Stimulated activated CD4-positive, alpha-beta T cell treated with anti-CD3 and anti-CD28 coated beads, Interleukin-15, amount 100 ng/mL, for 48 hours (primary cell): Measurements from ENCODE around the gene PPP4R3C.
"Not testable (repeated sequence)": the region's sequence is repeated elsewhere in the genome, so short reads cannot be mapped to it uniquely, and the experiment has no call there.

Experiments
- DNase-seq, 2 donors: peaks; one replicate each; pipeline ENCODE4 v3.0.0-alpha.2; 2020; ENCODE audit warnings: low read depth in 2 of 2

PPP4R3C gene

DNA sequence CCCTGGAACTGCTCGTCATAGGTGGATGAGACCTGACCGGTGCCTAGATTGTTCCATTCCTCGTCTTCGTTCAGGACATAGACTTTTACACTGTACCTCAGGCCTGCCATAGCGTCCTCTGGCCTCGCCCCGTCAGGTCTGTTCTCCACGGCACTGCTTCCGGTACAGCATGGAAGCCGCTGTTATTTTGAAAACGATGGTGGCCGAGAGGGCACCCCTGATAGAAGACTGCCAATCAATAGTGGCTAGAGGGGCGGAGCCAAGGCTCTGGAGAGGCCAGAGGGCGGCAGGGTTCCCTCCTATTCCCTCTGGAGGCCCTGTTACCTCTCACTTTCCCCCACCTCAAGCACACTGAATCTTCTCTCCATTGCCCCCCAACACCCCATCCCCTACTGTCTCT lies at the start of gene PPP4R3C:
TSS of gene PPP4R3C (minus strand) at position 155 of the 400 bp plus-strand sequence. CDS start at position 110, 45 bp downstream.
- DNase-seq, result no peak

DNA sequence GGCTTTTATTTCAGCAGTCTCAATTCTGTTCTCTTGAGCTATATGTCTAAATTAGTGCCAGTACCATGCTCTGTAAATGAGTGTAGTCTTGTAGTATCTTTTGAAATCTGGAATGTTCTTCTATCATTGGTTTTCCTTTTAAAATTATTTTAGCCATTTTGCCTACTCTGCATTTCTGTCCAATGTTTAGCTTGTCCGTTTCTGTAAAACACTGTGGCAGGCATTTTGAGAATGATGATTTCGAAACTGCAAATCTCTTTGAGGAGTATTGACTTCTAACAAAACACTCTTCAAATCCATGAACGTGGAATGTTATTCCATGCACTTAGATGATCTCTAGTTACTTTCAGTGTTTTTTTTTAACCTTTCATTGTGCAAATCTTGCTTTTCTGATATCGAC lies 28.3 kb upstream of the PPP4R3C start:
- no peak for DNase-seq

DNA sequence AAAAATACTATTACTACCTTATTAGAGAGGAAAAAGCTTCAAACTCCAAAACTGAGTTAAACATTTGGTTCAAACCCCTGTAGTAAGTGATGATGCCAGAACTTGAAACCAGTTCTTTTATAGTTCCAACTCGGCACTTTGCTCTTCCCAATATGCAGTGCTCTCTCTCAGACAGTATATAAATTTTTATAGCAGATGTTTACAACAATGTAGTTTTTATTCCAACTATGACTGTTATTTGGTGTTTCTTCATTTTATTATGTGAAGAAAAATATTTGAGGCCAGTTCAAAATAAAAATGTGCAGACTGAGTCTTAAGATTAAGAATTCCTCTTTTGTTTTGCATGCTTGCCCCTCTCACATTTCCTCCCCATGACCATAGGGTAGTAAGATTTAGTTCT lies 2.9 kb upstream of the PPP4R3C start:
- no peak for DNase-seq

DNA sequence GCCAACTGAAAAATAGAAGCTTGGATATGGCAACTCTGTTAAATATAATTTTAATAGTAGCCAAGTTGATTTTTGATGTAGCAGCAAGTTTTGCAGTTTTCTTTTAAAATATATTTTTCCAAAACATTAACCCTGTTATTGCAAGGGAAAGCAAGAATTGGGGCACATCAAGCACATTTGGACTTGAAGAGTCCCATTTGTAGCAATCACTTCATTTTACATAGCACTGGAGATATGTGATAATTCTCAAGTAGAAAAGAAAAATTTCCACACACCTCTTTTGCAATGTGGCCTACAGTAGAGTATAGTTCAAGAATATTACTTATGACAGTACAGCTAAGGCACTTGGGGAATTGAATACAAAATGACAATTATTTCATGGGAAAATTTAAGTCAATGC lies 1.9 kb upstream of the PPP4R3C start:
- DNase-seq, result no peak

DNA sequence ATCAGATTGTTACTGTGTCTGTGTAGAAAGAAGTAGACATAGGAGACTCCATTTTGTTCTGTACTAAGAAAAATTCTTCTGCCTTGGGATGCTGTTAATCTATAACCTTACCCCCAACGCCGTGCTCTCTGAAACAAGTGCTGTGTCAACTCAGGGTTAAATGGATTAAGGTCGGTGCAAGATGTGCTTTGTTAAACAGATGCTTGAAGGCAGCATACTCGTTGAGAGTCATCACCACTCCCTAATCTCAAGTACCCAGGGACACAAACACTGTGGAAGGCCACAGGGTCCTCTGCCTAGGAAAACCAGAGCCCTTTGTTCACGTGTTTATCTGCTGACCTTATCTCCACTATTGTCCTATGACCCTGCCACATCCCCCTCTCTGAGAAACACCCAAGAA lies 4.0 kb downstream of the PPP4R3C start:
- not testable (repeated sequence) for DNase-seq

DNA sequence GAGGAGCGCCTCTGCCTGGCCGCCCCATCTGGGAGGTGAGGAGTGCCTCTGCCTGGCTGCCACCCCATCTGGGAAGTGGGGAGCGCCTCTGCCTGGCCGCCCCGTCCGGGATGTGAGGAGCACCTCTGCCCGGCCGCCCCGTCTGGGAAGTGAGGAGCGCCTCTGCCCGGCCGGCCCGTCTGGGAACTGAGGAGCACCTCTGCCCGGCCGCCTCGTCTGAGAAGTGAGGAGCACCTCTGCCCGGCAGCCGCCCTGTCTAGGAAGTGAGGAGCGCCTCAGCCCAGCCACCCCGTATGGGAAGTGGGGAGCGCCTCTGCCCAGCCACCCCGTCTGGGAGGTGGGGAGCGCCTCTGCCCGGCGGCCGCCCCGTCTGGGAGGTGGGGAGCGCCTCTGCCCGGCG lies 4.6 kb downstream of the PPP4R3C start:
- not testable (repeated sequence) for DNase-seq

DNA sequence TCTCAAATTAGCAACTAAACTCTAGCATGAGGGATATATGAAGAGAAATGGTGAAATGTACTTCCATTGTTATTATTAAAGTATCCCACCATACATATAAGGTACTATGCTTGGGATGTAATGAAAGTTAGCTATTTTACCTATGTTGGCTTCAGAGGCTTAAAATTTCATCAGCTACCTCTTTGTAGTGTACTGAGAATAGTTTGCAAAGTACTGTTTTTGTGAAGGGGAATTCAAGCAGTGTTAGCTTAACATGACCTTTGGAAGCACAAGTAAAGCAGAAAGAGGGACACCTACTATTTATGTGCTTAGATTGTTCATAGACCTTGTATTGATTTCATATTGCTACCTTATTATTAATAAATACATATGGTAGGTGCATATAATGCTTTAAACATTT lies 11.8 kb downstream of the PPP4R3C start:
- DNase-seq, result no peak

DNA sequence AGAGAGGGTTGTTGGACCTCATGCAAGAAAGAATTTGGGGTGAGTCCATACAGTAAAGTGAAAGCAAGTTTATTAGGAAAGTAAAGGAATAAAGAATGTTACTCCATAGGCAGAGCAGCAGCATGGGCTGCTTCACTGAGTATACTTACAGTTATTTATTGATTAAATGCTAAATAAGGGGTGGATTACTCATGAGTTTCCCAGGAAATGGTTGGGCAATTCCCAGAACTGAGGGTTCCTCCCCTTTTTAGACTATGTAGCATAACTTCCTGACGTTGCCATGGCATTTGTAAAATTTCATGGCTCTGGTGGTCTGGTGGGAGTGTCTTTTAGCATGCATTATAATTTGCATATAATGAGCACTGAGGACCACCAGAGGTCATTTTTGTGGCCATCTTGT lies 16.7 kb downstream of the PPP4R3C start:
- DNase-seq, result no peak

DNA sequence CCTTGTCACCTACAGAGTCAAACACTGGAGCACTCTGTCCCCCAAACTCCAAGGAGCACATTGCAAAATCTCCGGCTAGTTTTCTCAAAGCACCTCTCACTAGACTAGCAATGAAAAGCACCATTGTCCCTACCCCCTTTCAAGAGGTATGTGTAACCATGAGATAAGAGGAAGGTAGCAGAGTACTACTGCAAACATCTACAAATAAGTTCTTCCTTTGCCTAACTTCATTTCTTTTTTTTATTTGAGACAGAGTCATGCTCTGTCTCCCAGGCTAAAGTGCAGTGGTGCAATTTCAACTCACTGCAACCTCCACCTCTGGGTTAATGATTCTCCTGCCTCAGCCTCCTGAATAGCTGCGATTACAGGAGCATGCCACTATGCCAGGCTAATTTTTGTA lies 17.7 kb downstream of the PPP4R3C start:
- DNase-seq, result no peak

DNA sequence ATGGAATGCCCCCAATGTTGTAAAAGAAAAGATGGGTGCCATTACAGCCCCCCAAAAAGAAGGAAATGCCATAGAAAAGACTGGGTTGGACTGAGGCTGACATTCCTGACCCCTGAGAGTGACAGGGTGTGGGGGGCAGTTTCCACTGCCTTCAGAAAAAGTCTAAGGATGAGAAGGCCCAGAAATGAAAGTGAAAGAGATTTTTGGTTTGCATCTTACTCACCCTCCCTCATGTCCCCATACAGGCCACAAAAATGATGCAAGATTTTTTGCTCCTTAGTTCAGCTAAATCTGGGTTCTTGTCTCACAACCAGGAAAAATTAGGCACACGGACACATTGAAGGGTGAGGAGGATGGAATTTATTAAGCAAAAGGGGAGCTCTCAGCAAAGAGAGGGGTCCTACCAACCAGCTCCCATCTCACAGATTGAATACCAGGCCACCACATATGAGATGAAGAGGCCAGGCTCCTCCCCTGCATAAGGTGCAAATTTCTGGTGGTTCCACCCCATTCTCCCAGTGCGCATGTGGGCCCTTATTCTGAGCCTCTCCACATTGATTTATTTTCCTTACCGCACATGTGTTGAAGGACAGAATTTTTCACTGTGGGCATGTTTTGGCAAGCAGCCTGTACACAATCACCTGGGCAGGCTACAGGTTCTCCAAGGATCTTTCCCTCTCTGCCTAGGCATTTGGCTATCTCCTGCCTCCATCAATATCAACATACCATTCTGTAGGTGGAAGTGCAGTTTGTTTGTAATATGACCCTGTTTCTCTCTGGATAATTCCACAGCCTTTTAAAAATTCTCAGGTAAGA lies 18.8 kb downstream of the PPP4R3C start:
- no peak for DNase-seq

DNA sequence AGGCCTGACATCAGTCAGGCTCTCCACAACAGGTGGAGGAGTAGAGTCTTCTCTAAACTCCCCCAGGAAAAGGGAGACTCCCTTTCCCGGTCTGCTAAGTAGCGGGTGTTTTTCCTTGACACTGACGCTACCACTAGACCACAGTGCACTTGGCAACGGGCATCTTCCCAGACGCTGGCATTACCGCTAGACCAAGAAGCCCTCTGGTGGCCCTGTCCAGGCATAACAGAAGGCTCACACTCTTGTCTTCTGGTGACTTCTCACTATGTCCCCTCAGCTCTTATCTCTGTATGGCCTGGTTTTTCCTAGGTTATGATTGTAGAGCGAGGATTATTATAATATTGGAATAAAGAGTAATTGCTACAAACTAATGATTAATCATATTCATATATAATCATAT lies 20.7 kb downstream of the PPP4R3C start:
- not testable (repeated sequence) for DNase-seq

DNA sequence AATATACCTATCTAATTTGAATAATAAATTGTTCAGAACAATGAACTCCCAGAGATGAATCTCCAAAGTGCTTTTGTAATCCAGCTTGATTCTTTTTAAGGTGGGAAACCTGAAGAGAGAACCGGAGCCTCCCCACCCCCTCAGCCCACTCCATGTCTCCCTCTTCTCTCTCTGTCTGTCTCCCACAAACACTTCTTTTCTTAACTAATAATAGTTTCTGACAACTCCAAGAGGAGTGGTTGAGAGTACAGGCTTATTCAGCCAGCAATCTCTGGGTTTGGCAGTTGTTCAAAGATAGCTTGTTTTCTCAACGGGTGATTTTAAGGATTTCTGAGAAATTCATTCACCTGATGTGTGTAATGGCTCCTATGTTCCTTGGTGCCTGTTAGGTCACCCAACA lies 23.4 kb downstream of the PPP4R3C start:
- DNase-seq, result no peak

DNA sequence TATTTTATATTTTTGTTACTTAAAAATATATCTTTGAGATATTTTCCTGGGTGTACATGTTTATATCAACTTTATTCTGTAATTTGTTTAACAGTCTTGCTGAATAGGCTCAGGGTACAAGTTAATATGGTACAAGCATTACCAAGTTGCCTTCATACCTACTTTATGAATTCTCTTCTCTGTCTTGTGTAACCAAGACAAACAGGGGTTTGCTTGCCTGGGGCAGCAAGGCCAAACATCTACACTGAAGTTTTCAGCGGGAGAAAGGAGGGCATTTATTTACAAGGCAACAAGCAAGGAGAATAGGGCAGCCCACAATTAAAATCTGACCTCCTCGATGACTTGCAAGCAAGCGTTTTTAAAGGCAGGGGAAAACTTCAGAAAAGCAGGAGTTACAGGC lies 24.2 kb downstream of the PPP4R3C start:
- no peak for DNase-seq

DNA sequence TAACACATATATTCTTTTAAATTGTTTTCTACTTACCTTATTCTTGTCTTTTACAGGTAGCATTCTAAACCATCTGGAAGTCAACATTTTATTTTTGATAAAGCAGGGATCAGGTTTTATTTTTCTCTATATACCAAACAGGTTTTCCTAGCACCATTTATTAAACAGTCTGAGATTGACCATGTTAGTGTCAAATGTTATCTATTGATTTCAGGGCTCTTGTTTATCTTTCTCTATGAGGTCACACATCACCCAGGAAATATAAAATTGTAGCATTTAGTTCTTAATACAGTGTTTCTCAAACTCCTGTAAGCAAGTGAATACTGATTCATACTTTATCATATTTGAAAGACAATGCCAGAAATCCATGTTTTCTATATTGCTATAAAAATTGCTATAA lies 28.1 kb downstream of the PPP4R3C start:
- DNase-seq, result no peak
